H1 (cell line): ENCODE data around the gene TMEM209. TPM values are rescaled to one million over a fixed set of nuclear protein-coding genes. Genes with fewer than 3 reads are reported as not detected.

Experiments
- CTCF ChIA-PET: fragments of 300-600 bp; sonication (Branson Sonifier 250); formaldehyde crosslinking; loops from one replicate; lab custom pipeline; 2021; ENCODE audit not compliant: partially characterized antibody; lab: Charles Lee
- POLR2A ChIA-PET: fragments of 300-600 bp; sonication (Branson Sonifier 250); formaldehyde crosslinking; loops from one replicate; lab custom pipeline; 2021; ENCODE audit warnings: inconsistent platforms; ENCODE audit not compliant: partially characterized antibody; lab: Charles Lee
- DNase-seq, 2 experiments: peaks; one replicate each; pipeline versions ENCODE4 v3.0.0 to v3.0.0-alpha.2; 2010 to 2022; ENCODE audit warnings: low spot score in 2 of 2, low read depth in 1 of 2, mixed read lengths in 1 of 2
- FAIRE-seq: peaks from 2 replicates; lab custom pipeline; 2011; peaks lifted over from hg19 to GRCh38; lab: Jason Lieb, UNC
- H2AFZ ChIP-seq: 2 replicates; pipeline ENCODE4 v1.8.1; 2012; ENCODE audit warnings: low read length, inconsistent platforms
- H2AK5ac ChIP-seq: 2 replicates; pipeline ENCODE4 v1.6.1; 2013; ENCODE audit warnings: low read depth, low read length
- H2BK120ac ChIP-seq: replicated peaks from 2 replicates; pipeline ENCODE3; 2013; ENCODE audit warnings: low read depth, low read length, inconsistent platforms
- H2BK12ac ChIP-seq: 2 replicates; pipeline ENCODE4 v1.6.1; 2013; ENCODE audit warnings: low read depth, low read length
- H2BK15ac ChIP-seq: 2 replicates; pipeline ENCODE4 v1.6.1; 2013; ENCODE audit warnings: low read length
- H2BK20ac ChIP-seq: 2 replicates; pipeline ENCODE4 v1.6.1; 2013; ENCODE audit warnings: low read length
- H2BK5ac ChIP-seq: 2 replicates; pipeline ENCODE4 v1.6.1; 2013; ENCODE audit warnings: low read depth, low read length
- H3K14ac ChIP-seq: 2 replicates; pipeline ENCODE4 v1.6.1; 2013; ENCODE audit warnings: inconsistent platforms; ENCODE audit not compliant: insufficient read length
- H3K18ac ChIP-seq: 2 replicates; pipeline ENCODE4 v1.6.1; 2013; ENCODE audit warnings: low read length; ENCODE audit errors: extremely low read depth
- H3K23ac ChIP-seq: 2 replicates; pipeline ENCODE4 v1.6.1; 2013; ENCODE audit warnings: inconsistent platforms; ENCODE audit not compliant: insufficient read length
- H3K23me2 ChIP-seq: 2 replicates; pipeline ENCODE4 v1.6.1; 2013; ENCODE audit warnings: low read depth, low read length
- H3K27ac ChIP-seq: 2 replicates; pipeline ENCODE4 v1.6.1; 2011; ENCODE audit warnings: low read depth, low read length, inconsistent platforms
- H3K27me3 ChIP-seq, 4 experiments: replicated peaks in 1 of 4; 1 replicate in 1 of 4; 2 replicates in 3 of 4; pipeline versions ENCODE4 v1.6.1 to v1.8.1; 2011 to 2013; ENCODE audit warnings: low read length in 3 of 4, mild to moderate bottlenecking in 3 of 4, inconsistent platforms in 2 of 4, mixed read lengths in 2 of 4, moderate library complexity in 1 of 4; ENCODE audit not compliant: control insufficient read depth in 3 of 4, insufficient read depth in 3 of 4; ENCODE audit errors: extremely low read depth in 1 of 4
- H3K36me3 ChIP-seq, 4 experiments: 2 replicates each; pipeline versions ENCODE4 v1.6.1 to v1.8.1; 2011 to 2013; ENCODE audit warnings: mild to moderate bottlenecking in 4 of 4, low read length in 3 of 4, moderate library complexity in 2 of 4, control low read depth in 1 of 4, inconsistent platforms in 1 of 4; ENCODE audit not compliant: insufficient read depth in 4 of 4, control insufficient read depth in 2 of 4
- H3K4ac ChIP-seq: replicated peaks from 2 replicates; pipeline ENCODE3; 2013; ENCODE audit warnings: low read length, low read depth, mixed read lengths, inconsistent platforms; ENCODE audit not compliant: insufficient read length
- H3K4me1 ChIP-seq, 4 experiments: replicated peaks in 1 of 4; 1 replicate in 1 of 4; 2 replicates in 3 of 4; pipeline versions ENCODE4 v1.6.1 to v1.8.1; 2011 to 2013; ENCODE audit warnings: low read length in 3 of 4, inconsistent platforms in 2 of 4, mixed read lengths in 1 of 4; ENCODE audit not compliant: insufficient read depth in 4 of 4, control insufficient read depth in 3 of 4
- H3K4me2 ChIP-seq, 2 experiments: 2 replicates each; pipeline versions ENCODE4 v1.6.1 to v1.8.1; 2011 to 2013; ENCODE audit warnings: low read depth in 2 of 2, low read length in 2 of 2, control low read depth in 1 of 2, inconsistent platforms in 1 of 2, mild to moderate bottlenecking in 1 of 2; ENCODE audit not compliant: insufficient read depth in 1 of 2
- H3K4me3 ChIP-seq, 4 experiments: fragments of 200-600, 300-600 bp in 1 of 4; sonication (generic), shearing (Covaris generic), sonication (Bioruptor Twin) in 1 of 4; 2 replicates each; pipeline versions ENCODE4 v1.5.1 to v1.8.1; 2011 to 2016; ENCODE audit warnings: low read length in 4 of 4, low read depth in 3 of 4, control low read depth in 2 of 4, inconsistent platforms in 2 of 4, mild to moderate bottlenecking in 2 of 4, mixed read lengths in 1 of 4, moderate library complexity in 1 of 4; ENCODE audit not compliant: insufficient read depth in 2 of 4; ENCODE audit errors: extremely low read depth in 1 of 4
- H3K56ac ChIP-seq: replicated peaks from 2 replicates; pipeline ENCODE3; 2013; ENCODE audit warnings: low read depth, mild to moderate bottlenecking, mixed read lengths, low read length, inconsistent platforms; ENCODE audit not compliant: insufficient read length
- H3K79me1 ChIP-seq: 2 replicates; pipeline ENCODE4 v1.6.1; 2013; ENCODE audit warnings: low read depth, low read length, control low read depth
- H3K79me2 ChIP-seq, 2 experiments: 2 replicates each; pipeline versions ENCODE4 v1.6.1 to v1.8.1; 2012 to 2013; ENCODE audit warnings: low read length in 2 of 2, mild to moderate bottlenecking in 2 of 2, inconsistent platforms in 1 of 2; ENCODE audit not compliant: insufficient read depth in 2 of 2, control insufficient read depth in 1 of 2
- H3K9ac ChIP-seq, 4 experiments: replicated peaks in 1 of 4; 1 replicate in 1 of 4; 2 replicates in 3 of 4; pipeline versions ENCODE4 v1.6.1 to v1.8.1; 2011 to 2013; ENCODE audit warnings: low read depth in 3 of 4, low read length in 3 of 4, control low read depth in 2 of 4, mild to moderate bottlenecking in 2 of 4, moderate library complexity in 2 of 4, inconsistent platforms in 1 of 4; ENCODE audit errors: extremely low read depth in 1 of 4
- H3K9me3 ChIP-seq, 2 experiments: 2 replicates each; pipeline versions ENCODE4 v1.6.1 to v1.8.1; 2012 to 2013; ENCODE audit warnings: mild to moderate bottlenecking in 2 of 2, moderate library complexity in 2 of 2, control low read depth in 1 of 2, inconsistent platforms in 1 of 2, low read depth in 1 of 2, low read length in 1 of 2, mixed read lengths in 1 of 2; ENCODE audit not compliant: insufficient read depth in 2 of 2
- H4K20me1 ChIP-seq, 2 experiments: replicated peaks in 1 of 2; 2 replicates each; pipeline versions ENCODE3 to v1.8.1; 2011 to 2013; ENCODE audit warnings: inconsistent platforms in 2 of 2, low read length in 2 of 2, mild to moderate bottlenecking in 1 of 2; ENCODE audit not compliant: insufficient read depth in 2 of 2, control insufficient read depth in 1 of 2
- H4K5ac ChIP-seq: 2 replicates; pipeline ENCODE4 v1.6.1; 2013; ENCODE audit warnings: low read length, low read depth, mixed read lengths, inconsistent platforms; ENCODE audit not compliant: insufficient read length
- H4K8ac ChIP-seq: 2 replicates; pipeline ENCODE4 v1.8.0; 2013; ENCODE audit warnings: mild to moderate bottlenecking, moderate library complexity, low read length, inconsistent platforms; ENCODE audit not compliant: insufficient read depth; ENCODE audit errors: extremely low read depth
- H4K91ac ChIP-seq: replicated peaks from 2 replicates; pipeline ENCODE3; 2013; ENCODE audit warnings: low read length, mixed read lengths, inconsistent platforms; ENCODE audit not compliant: insufficient read length
- E2F6 ChIP-seq: IDR thresholded peaks from 2 replicates; pipeline ENCODE4 v1.6.1; 2012; ENCODE audit warnings: inconsistent platforms
- JUND ChIP-seq: IDR thresholded peaks from 2 replicates; pipeline ENCODE4 v1.6.1; 2011; ENCODE audit warnings: mild to moderate bottlenecking, improper control_type of control experiment, low read length
- WGBS, 2 experiments: shearing (Covaris generic) in 1 of 2; methylation state at CpG; one replicate each; pipeline versions ENCODE4 v1.1.6 to v1.1.7; 2013 to 2015; ENCODE audit warnings: low lambda C conversion rate in 2 of 2, mixed read lengths in 2 of 2, inconsistent platforms in 1 of 2, low coverage in 1 of 2, missing lambda C conversion rate in 1 of 2; ENCODE audit not compliant: insufficient replicate concordance in 2 of 2, insufficient coverage in 1 of 2, insufficient read length in 1 of 2; ENCODE audit errors: extremely low coverage in 1 of 2, missing lambda C conversion rate in 1 of 2; 5-methylcytosine and 5-hydroxymethylcytosine counted together
- polyA plus RNA-seq, 7 experiments: library from polyadenylated mRNA; depleted of rRNA in 3 of 7; stranded (reverse) in 5 of 7; unstranded in 2 of 7; fragments of >200 nt in 5 of 7; fragments of 200-250 nt in 2 of 7; gene quantifications; 1 replicate in 5 of 7; 2 replicates in 1 of 7; 4 replicates in 1 of 7; pipeline versions ENCODE4 v1.2.1 to v1.2.3, GENCODE V29; 2011 to 2013; ENCODE audit warnings: missing spikeins in 2 of 7, mixed read lengths in 2 of 7
- total RNA-seq: library from RNA; stranded (reverse); fragmentation: NEBNext Ultra II Directional; extraction: Animal tissue kit (Norgen Biotek cat#: 25700); gene quantifications from 2 replicates; pipeline ENCODE4 v1.2.1, GENCODE V29; 2021

TMEM209 gene
- total and polyA plus RNA-seq, 2 of the 8 experiments (the other 6 are each of a cell fraction or from before 2014, with no cell fraction given) = 28.5 to 30.5 TPM

GRCh38 chr7:130160455-130160854 lies 44.8 kb downstream of the TMEM209 start:
- Histone ChIP-seq H3K36me3 (peaks cover 3 to 19% (median 7%) of the 10 kb centered on the region in 4 experiments; a peak in 6 of 8 replicates), H3K56ac (no peak overlapping the region), H4K8ac (no peak overlapping the region), H3K23ac (no peak overlapping the region), H3K27ac (no peak overlapping the region), H3K4me3 (no peak overlapping the region), H3K9ac (no peak overlapping the region), H4K20me1 (no peaks in the 10 kb centered on the region), H2AK5ac (no peak overlapping the region), H4K5ac (no peak overlapping the region), H3K4me2 (no peak overlapping the region), H4K91ac (no peak overlapping the region), H3K14ac (no peak overlapping the region), H3K79me1 (no peaks in the 10 kb centered on the region), H2BK5ac (no peak overlapping the region), H2AFZ (no peak overlapping the region), H2BK120ac (no peak overlapping the region), H3K4ac (no peak overlapping the region), H3K27me3 (no peaks in the 10 kb centered on the region), H3K23me2 (no peaks in the 10 kb centered on the region), H2BK20ac (no peak overlapping the region), H3K18ac (no peak overlapping the region), H3K9me3 (no peaks in the 10 kb centered on the region; a peak in 3 of 4 replicates), H2BK12ac (no peak overlapping the region), H2BK15ac (no peak overlapping the region), H3K79me2 (no peaks in the 10 kb centered on the region), H3K4me1 (no peaks in the 10 kb centered on the region)
- TF ChIP-seq E2F6 = no peak
- no peak for TF ChIP-seq JUND
- ChIA-PET POLR2A (interaction anchor here (0.8 to 2.2 kb wide), 2 partner anchors 13 to 19 kb away, joined by 3 to 5 read pairs; no protein-coding TSS in a partner anchor), CTCF (interaction anchor here (0.6 to 1.9 kb wide), 4 partner anchors 87 to 1205 kb away, joined by 3 to 6 read pairs (median 4); no protein-coding TSS in a partner anchor)
- FAIRE-seq (no peak), DNase-seq (no peak)
- WGBS, 2 experiments = 92% methylated on average over 8 of the region's 8 CpGs; no CpG with 5 or more reads in 1 of the 2 experiments
